GM19351 (cell line): ENCODE results near the gene BTLA.
"Not testable (repeated sequence)": the region's sequence is repeated elsewhere in the genome, so short reads cannot be mapped to it uniquely, and the experiment has no call there.

Source experiments
- ATAC-seq: cut with Tn5 transposase; IDR thresholded peaks from one replicate; pipeline ENCODE4 v1.9.1; 2021; ENCODE audit warnings: mild to moderate bottlenecking, moderate library complexity; ENCODE audit not compliant: unreplicated experiment

Gene BTLA, protein sequence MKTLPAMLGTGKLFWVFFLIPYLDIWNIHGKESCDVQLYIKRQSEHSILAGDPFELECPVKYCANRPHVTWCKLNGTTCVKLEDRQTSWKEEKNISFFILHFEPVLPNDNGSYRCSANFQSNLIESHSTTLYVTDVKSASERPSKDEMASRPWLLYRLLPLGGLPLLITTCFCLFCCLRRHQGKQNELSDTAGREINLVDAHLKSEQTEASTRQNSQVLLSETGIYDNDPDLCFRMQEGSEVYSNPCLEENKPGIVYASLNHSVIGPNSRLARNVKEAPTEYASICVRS

DNA sequence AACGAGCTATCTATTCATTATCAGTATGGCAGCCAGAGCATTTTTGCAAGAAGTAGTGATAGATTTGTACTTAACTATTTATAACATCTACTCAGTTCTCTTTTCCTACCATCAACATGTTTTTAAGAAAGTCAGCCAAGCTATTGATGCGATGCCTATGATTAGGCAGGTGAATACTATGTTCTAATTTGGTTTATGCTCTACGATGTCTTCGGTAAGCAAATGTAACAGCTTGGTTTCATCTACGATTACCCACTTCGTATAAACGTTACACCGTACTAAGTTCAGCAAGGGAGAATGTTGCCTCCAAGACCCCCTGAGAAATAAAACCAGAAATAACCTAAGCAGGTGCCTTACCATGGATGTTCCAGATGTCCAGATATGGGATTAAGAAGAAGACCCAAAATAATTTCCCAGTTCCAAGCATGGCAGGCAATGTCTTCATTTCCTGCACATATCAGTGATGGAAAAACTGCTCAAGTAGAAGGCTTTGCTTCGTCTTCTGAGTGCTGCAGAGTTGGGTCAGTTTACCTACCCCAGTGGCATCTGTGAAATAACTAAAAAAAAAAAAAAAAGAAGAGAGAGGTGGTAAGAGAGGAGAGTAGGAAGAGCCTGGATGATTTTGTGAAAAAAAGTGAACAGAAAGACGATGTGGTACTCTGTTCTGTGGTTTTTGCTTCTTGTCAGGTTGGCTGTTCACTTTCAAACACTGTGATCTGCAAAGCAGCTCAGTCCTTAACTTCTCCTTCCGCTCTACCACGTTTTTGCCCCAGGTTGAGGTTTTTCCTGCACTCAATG lies at the start of gene BTLA:
TSS of gene BTLA (minus strand) at position 559 of the 798 bp plus-strand sequence. CDS start at position 445, 114 bp downstream.
- peak; percentile 65 for ATAC-seq

DNA sequence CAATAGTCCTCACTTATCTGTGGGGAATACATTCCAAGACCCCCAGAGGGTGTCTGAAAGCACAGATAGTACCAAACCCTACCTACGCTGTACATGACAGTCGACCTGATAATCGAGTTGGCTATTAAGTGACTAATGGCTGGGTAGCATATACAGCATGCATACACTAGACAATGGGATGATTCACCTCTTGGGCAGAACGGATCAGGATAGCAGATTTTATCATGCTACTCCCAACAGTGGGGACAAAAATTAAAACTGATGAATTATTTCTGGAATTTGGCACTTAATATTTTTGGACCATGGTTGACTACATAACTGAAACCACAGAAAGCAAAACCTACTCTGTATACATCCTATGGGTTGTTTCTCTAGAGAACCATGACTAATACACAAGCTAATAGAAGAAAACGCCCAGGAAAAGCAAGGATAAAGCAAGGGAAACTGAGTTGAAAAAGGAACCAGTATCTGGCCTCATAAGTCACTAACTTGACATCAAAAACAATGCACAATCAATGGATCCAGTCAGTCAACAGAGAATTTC lies 47.0 kb upstream of the BTLA start:
- no peak for ATAC-seq

DNA sequence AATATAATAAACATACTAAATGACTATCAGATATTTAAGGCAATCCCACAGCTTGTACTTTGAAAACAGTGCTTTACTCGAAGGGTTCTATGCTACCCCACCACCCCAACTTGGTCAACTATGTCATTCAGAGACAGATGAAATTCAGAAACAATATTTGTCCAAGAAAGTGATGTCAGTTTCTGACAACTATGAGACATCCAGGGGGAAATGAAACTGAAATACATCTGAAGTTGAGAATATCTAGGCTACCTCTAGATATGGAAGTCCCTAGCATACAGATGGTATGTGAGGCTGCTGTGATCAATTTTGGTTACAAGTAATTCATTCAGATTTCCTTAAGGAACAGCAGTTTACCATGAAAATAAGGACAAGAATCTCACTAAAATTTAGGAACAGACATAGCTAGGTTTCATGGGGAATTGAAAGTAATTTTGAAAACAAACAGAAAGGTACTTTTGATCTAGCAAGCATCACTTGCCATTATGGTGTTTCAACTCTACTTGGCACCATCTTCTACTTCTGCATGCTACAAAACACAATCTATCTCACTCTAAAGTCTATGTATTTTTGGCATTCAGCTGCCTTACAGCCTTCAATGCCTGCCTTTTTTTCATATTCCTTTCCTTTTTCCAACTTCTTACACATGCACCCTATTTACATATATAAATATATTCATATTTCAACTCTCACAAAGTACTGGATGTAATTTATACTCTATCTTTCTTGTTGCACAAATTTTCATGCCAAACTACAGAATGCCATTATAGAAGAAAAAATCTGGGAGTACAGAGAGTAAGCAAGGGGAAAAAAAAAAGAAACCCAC lies 40.8 kb upstream of the BTLA start:
- peak; percentile 95 for ATAC-seq

DNA sequence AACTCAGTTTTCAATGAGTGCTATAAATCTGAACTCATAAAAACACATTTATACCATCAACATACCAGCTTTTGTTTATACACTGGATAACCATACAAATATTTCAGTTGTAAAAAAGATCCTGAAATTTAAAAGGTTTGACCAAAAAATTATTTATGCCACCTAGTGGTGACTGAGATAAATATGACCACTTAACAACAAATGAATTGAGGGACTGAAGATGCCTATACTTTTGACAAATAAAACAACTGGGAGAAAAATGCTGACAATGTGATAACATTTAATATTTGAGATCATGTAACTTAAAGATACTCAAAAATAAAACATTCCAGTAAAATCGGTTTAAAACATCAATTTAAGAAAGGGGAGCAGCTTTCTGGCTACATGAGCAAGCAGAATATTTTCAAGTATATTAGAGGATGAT lies 32.1 kb upstream of the BTLA start:
- no peak for ATAC-seq

DNA sequence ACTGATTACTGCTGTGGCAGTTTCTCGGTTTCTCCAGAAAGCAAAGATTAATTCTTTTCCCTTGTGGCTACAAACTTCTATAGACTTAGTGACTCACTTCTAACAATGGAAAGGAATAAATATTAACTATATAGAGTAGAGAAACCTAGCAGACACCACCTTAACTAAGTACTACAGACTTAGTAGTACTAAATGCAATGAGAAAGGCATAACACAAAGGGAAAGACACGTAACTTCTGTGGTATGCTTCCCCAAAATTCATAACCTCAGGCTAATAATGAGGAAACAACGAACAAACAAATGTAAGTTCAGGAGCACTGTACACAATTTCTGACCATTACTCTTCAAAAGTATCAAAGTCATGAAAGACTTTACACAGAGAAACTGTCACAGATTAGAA lies 31.3 kb upstream of the BTLA start:
- ATAC-seq, result no peak

DNA sequence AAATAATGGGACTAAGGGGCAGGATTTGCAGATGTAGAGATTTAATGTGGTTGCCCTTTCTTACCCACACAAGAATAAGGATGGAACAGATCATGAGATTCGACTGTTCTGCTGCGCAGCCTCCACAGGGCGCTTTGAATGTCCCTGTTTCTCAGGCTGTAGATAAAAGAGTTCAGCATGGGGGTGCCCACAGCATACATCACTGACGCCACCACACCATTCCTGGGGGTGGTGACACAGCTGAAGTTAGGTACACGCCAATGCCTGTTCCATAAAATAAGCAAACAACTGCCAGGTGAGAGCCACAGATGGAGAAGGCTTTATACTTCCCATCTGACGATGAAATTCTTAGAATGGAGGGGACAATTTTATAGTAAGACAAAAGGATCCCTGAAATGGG lies 24.9 kb upstream of the BTLA start:
- ATAC-seq, result not testable (repeated sequence)

DNA sequence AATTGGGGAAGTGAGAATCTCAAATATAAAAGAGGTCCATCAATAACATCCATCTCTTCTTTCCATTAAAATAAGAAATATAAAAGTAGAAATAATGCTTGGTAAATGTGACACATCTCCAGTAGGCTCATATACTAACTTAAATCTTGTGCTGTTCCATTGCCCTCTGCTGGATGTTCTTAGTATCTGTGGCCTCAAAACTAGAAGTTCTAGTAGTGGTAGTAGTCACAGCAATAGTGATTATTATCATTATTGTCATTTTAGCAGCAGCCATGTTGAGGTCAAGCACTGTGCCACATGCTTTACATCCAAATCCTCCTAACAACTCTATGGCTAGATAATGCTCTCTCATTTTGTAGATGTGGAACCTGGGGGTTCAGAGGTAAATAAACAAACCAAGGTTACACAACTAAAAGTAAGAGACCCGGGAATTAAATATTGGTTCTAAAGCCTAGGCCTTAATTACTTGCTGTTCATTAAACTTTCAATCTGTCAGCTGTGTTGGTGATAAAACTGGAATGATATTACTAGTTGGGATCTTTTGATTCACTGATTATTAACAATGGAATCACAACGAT lies 20.2 kb upstream of the BTLA start:
- ATAC-seq, result no peak

DNA sequence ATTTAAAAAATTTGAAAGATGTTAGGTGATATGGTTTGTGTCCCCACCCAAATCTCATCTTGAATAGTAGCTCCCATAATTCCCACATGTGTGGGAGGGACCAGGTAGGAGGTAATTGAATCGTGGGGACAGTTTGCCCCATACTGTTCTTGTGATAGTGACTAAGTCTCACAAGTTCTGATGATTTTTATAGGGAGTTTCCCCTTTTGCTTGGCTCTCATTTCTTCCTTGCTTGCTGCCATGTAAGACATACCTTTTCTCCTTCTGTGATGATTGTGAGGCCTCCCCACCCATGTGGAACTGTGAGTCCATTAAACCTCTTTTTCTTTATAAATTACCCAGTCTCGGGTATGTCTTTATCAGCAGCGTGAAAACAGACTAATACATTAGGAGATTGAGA lies 19.7 kb upstream of the BTLA start:
- ATAC-seq, result not testable (repeated sequence)

DNA sequence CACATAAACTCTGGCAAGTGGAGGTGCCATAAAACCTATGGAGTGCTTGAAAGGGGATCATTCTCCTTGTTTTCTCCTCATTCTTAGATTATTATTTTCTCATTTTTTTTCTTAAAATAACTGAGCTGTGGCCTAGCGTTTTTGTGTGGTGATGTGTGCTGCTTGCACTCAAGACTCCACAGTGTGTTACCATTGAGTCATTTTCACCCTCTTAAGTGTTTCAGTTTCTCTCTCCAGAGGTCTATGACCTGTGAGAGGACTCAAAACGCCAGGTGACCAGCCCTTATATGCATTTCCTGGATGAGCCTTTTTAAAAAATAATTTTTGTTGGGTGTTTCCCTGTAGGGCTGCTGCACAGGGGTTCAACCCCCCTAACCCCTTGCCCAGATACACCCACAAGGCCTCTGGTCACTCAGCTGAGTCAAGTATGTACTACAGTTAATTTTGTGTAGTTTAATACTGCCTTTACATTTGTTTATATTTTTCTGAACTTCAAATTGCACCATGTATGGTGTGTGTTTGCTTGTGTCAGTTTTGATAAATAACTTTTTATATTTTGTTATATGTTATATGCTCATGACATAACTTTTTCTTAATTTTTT lies 15.4 kb upstream of the BTLA start:
- peak; percentile 100 for ATAC-seq

DNA sequence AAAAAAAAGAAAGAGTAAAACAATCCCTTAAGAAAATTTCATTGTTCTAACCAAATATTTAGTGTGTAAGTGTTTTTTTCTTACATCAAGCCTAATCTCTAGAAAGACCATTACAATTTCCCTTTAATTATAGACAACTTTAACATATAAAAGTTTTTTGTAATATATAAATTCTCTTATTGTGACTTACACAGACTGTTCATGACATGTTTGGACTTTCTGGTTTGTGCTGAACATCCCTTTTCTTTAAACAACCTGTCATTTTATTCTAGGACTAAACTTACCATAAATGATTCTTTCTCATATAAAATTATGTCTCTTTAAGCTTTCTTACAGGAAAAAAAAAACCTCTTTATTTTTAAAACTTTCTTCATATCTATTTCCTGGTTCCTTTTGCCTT lies 13.0 kb upstream of the BTLA start:
- ATAC-seq, result no peak

DNA sequence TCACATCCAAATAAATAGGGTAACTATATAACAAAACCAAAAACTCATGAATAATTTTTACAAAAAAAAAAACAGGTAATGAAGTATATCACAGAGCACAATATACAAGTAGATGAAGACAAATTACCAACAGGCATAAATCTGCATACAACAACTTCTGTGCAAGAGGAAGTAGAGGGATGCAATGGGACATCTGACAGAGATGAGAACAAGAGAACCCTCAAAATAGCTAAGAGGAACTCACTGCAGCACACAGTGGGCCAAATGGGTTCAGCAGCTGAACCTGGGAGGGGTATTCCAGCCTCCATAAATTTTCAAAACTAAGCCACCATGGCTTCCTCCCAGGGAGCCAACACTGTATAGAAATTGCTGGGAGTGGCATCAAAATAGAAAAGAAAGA lies 9.6 kb upstream of the BTLA start:
- ATAC-seq, result no peak

DNA sequence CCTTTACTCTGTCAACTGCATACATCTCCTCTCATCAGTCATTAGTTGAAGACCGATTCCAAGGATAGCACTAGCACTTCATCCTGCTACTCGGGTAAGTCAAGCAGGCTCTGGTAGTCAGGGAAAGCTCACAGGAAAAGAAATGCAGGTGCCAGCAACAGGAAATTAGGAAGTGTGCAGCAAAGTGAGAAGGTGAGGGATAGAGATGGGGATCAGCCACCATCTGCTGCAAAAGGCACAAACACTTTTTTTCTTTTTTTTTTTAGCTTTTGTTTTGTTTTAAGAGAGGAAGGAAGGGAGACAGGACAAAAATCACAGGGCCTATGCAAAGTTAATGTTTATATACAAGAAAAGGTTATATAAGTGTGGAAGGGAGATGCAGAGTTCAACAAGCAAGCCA lies 9.0 kb upstream of the BTLA start:
- ATAC-seq, result no peak

DNA sequence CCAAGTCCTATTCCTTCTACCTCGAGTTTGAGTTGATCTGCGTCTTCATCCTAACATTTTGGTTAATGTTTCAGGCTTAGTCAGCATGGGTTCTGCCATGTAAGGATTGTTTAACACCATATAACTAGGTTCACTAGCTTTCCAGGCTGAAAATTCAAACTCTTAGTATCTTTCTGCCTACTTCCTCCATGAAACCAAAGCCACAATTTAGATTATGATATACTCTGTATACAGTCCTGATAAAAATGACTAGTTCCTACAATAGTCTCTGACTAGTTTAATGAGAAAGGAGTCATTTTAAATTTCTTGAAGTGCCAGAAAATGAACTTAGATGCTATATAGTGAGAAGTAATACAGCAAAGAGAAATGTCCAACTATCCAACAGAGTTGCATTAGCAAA lies 6.6 kb upstream of the BTLA start:
- ATAC-seq, result no peak

DNA sequence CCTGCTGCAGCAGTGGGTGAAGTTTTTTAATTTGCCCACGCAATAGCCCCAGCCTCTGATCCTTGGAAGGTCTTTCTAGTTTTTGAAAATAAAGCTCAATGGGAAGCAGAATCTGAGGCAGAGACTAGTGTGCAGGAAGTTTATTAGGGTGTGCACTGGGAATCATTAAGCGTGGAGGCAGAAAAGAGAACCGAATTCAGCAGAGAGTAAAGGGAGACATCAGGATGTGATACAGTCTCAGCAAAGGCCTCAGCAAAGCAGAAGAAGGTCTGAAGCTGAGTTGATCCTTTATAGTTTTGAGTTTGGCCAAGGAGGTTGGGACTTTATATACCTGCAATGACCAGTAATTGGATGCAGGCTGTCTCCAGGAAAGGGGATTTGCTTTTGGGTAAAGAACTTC lies 4.9 kb upstream of the BTLA start:
- ATAC-seq, result no peak

DNA sequence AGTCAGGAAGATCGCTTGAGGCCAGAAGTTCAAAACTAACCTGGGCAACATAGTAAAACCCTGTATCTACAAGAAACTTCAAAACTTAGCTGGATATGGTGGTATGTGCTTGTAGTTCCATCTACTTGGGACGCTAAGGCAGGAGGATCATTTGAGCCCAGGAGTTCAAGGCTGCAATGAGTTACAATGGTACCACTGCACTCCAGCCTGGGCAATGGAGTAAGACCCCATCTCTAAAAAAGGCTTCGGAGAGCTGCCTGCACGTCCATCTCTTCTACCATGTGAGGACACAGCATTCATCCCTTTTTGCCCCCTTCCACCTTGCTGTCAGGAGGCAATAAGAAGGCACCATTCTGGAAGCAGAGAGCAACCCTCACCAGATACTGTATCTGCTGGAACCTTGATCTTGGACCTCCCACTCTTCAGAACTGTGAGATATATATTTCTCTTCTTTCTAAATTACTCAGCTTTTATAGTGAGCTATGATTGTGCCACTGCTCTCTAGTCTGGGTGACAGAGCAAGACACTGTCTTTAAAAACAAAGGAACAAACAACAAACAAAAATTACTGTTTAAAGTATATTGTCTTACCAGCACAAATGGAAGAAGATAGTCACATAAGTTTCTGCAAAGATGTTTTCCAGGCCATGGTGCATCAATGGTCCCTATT lies 4.2 kb upstream of the BTLA start:
- no peak for ATAC-seq

DNA sequence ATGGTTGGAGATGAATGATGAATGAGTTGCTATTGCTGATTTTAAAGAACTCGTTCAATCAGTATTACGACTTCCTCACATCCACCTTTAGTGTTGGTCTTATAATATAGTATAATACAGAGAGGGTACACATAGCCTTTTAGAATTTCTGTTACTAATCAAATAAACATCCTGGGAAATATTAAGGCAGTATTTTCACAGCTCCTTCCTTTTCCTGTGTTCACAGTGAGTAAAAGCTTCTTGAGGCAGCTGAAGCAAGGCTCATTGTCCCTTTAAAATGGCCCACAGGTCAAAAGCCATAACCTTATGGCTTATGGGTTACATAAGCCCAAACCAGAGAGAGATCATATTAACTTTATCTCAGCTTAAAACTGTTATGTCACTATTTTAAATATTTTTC lies 1.3 kb upstream of the BTLA start:
- no peak for ATAC-seq

DNA sequence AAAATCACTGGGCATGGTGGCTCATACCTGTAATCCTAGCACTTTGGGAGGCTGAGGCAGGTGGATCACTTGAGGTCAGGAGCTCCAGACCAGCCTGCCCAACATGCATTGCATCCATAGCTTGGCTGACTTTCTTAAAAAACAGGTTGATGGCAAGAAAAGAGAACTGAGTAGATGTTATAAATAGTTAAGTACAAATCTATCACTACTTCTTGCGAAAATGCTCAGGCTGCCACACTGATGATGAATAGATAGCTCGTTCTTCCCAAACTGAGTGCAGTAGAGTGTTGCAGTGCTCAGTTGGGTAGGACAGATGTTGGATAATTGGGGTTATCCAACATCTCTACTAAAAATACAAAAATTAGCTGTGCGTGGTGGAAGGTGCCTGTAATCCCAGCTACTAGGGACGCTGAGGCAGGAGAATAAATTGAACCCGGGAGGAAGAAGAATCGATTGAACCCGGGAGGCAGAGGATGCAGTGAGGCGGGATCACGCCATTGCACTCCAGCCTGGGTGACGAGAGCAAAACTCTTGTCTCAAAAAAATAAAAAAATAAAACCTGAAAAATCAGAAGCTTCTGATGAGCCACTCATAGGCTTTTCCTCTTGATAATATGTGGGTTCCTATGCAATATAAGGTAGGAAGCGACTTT lies 1.2 kb downstream of the BTLA start:
- no peak for ATAC-seq

DNA sequence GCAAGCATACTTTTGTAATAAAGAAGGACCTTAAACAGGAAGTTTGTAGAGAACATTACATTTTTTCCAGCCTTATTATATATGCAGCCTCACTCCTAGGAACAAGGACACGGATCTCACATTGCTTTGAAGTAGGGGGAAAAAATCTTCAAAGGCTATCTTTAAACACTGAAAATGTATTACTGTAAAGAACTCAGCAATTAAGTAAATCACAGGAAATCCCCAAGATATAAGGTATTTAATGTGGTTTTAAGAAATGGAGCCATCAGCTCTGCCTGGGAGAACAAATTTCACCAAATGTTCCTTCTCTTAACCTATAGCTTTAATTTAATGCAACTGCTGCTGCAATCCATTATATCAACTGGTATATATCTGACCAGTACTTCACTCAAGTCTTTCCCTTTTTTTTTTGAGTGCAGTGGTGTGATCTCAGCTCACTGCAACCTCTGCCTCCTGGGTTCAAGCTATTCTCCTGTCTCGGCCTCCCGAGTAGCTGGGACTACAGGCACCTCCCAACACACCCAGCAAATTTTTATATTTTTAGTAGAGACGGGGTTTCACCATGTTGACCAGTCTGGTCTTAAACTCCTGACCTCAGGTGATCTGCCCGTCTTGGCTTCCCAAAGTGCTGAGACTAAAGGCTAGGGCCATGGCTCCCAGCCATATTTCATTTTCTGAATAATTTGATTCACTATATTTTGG lies 2.8 kb downstream of the BTLA start:
- no peak for ATAC-seq

DNA sequence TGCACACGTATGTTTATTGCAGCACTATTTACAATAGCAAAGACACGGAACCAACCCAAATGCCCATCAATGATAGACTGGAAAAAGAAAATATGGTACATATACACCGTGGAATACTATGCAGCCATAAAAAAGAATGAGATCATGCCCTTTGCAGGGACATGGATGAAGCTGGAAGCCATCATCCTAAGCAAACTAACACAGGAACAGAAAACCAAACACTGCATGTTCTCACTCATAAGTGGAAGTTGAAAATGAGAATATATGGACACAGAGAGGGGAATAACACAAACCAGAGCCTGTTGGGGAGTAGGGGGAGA lies 4.9 kb downstream of the BTLA start:
- not testable (repeated sequence) for ATAC-seq
